ENCODE results near the gene BRD3. TPM values are rescaled to one million over a fixed set of nuclear protein-coding genes. Genes with fewer than 3 reads are reported as not detected.

The BRD3 gene
- polyA plus RNA-seq, 2 of the 4 experiments (the other 2 are of a cell fraction), result 9.0 to 15.3 TPM

- POLR2A ChIA-PET, result no interaction called here
- Histone ChIP-seq H3K4me3 (no peak overlapping the region; the same call in 2 of the 3 replicates), H3K4me1 (peaks cover 10% of the 10 kb centered on the region), H3K9me3 (no peaks in the 10 kb centered on the region), H3K4me2 (peak overlapping the region; percentile 91; the same call in 1 of the 3 replicates), H3K27ac (no peak overlapping the region)
- ATAC-seq, result no peak
- no peak for TF ChIP-seq NPAS2 (CRISPR knock-in tag; IDR thresholded peaks at IDR 0.05; ENCODE audit: borderline replicate concordance)
- TF ChIP-seq HEYL (CRISPR knock-in tag; IDR thresholded peaks at IDR 0.05), result no peak
- TF ChIP-seq ZNF302 (CRISPR knock-in tag; IDR thresholded peaks at IDR 0.05), result no peak
- no peak for TF ChIP-seq CBX2 (IDR thresholded peaks at IDR 0.05; ENCODE audit: borderline replicate concordance, low read depth)
- TF ChIP-seq RFX5 (IDR thresholded peaks at IDR 0.05), result no peak
- TF ChIP-seq MAZ (IDR thresholded peaks at IDR 0.05; ENCODE audit: borderline replicate concordance, low read depth, low read length), result no peak
- no peak for TF ChIP-seq CHD2 (IDR thresholded peaks at IDR 0.05; ENCODE audit: low read length, partially characterized antibody)
- no peak for TF ChIP-seq ZFP36 (IDR thresholded peaks at IDR 0.05; ENCODE audit: borderline replicate concordance, partially characterized antibody)
- TF ChIP-seq HOXB5 (CRISPR knock-in tag; IDR thresholded peaks at IDR 0.05), result no peak
- TF ChIP-seq NFE2L2 (conservative IDR thresholded peaks at IDR 0.05; ENCODE audit: low read length), result no peak
- TF ChIP-seq TP53 (CRISPR knock-in tag; IDR thresholded peaks at IDR 0.05), result no peak
- TF ChIP-seq EHMT2 (IDR thresholded peaks at IDR 0.05; ENCODE audit: low read depth), result no peak
- TF ChIP-seq CTCF (IDR thresholded peaks at IDR 0.05), result no peak
- CTCF ChIA-PET, result interaction anchor here (1.1 to 1.3 kb wide), 2 partner anchors 65 to 66 kb away, joined by 3 read pairs; partner anchors contain the start of gene WDR5
- no peak for DNase-seq (ENCODE audit: low read depth in 1 of 2, low spot score in 1 of 2)
- 27% methylated on average over 10 of the region's 12 CpGs for WGBS (ENCODE audit: missing lambda C conversion rate)
- no peak for FAIRE-seq
These were observed 1.9 kb upstream of the BRD3 start for GRCh38 chr9:134069480-134070399.

- ChIA-PET POLR2A (interaction anchor here (0.6 to 0.7 kb wide), 2 partner anchors 366 to 410 kb away, joined by 4 to 14 read pairs; no protein-coding TSS in a partner anchor), CTCF (interaction anchor here (0.7 to 1.1 kb wide), 3 partner anchors 11 to 67 kb away, joined by 3 to 4 read pairs (median 3); partner anchors contain the start of gene WDR5)
- Histone ChIP-seq H3K4me2 (peak overlapping the region; percentile 91), H3K27ac (peak overlapping the region; percentile 91 to 100), H3K4me1 (peaks cover 10% of the 10 kb centered on the region), H3K9me3 (no peaks in the 10 kb centered on the region), H3K4me3 (peak overlapping the region; percentile 83)
- FAIRE-seq (no peak), ATAC-seq (peak in 1 of 2 experiments; percentile 54; a peak in 4 of 6 replicates), DNase-seq (ENCODE audit: low read depth in 1 of 2, low spot score in 1 of 2) (no peak)
- 9% methylated on average over 30 of the region's 31 CpGs for WGBS (ENCODE audit: missing lambda C conversion rate)
- no peak for TF ChIP-seq POLR2AphosphoS2 (conservative IDR thresholded peaks at IDR 0.05; ENCODE audit: low read length)
- TF ChIP-seq NPAS2 (CRISPR knock-in tag; IDR thresholded peaks at IDR 0.05; ENCODE audit: borderline replicate concordance), result no peak
- no peak for TF ChIP-seq USF2 (IDR thresholded peaks at IDR 0.05)
- TF ChIP-seq HES2 (IDR thresholded peaks at IDR 0.05), result no peak
- TF ChIP-seq HOXB13 (CRISPR knock-in tag; IDR thresholded peaks at IDR 0.05; ENCODE audit: low read depth), result no peak
These were observed 1.1 kb upstream of the BRD3 start for GRCh38 chr9:134068744-134069479.

Data from A549 (cell line).